Kidney epithelial cell (primary cell): ENCODE measurements around the gene ZNF280D. TPM values are rescaled to one million over a fixed set of nuclear protein-coding genes. Genes with fewer than 3 reads are reported as not detected.

Experiments
- DNase-seq: peaks from one replicate; pipeline ENCODE4 v3.0.0-alpha.2; 2010; ENCODE audit warnings: low read depth
- H3K27me3 ChIP-seq: 2 replicates; pipeline ENCODE4 v1.6.0; 2011; ENCODE audit warnings: low read length; ENCODE audit not compliant: control insufficient read depth, insufficient read depth
- H3K36me3 ChIP-seq: 2 replicates; pipeline ENCODE4 v1.5.1; 2011; ENCODE audit warnings: low read length; ENCODE audit not compliant: control insufficient read depth, insufficient read depth
- H3K4me3 ChIP-seq: 2 replicates; pipeline ENCODE4 v1.5.1; 2011; ENCODE audit warnings: low read depth, mild to moderate bottlenecking, control low read depth, low read length
- total RNA-seq: library from RNA; depleted of rRNA; stranded (reverse); fragments of >200 nt; gene quantifications from 2 replicates; pipeline ENCODE4 v1.2.3, GENCODE V29; 2015
- TF ChIP-seq, protein P1 (sequence below): IDR thresholded peaks from 2 replicates; pipeline ENCODE4 v1.5.1; 2011; ENCODE audit warnings: mild to moderate bottlenecking, moderate library complexity, low read length, control low read depth, inconsistent platforms; ENCODE audit not compliant: insufficient read depth, poor library complexity, severe bottlenecking

ZNF280D gene
- total RNA-seq, 1 donor from 2014 or later = 13.3 TPM

- Histone ChIP-seq H3K27me3 (no peaks in the 10 kb centered on the region), H3K36me3 (no peaks in the 10 kb centered on the region), H3K4me3 (no peak overlapping the region)
- no peak for DNase-seq
- TF ChIP-seq, protein P1, sequence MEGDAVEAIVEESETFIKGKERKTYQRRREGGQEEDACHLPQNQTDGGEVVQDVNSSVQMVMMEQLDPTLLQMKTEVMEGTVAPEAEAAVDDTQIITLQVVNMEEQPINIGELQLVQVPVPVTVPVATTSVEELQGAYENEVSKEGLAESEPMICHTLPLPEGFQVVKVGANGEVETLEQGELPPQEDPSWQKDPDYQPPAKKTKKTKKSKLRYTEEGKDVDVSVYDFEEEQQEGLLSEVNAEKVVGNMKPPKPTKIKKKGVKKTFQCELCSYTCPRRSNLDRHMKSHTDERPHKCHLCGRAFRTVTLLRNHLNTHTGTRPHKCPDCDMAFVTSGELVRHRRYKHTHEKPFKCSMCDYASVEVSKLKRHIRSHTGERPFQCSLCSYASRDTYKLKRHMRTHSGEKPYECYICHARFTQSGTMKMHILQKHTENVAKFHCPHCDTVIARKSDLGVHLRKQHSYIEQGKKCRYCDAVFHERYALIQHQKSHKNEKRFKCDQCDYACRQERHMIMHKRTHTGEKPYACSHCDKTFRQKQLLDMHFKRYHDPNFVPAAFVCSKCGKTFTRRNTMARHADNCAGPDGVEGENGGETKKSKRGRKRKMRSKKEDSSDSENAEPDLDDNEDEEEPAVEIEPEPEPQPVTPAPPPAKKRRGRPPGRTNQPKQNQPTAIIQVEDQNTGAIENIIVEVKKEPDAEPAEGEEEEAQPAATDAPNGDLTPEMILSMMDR = no peak
These were observed 31.9 kb upstream of the ZNF280D start for GRCh38 chr15:56765251-56765650.

GRCh38 chr15:56763141-56763895 is 30.0 kb upstream of the ZNF280D start:
- no peaks in the 10 kb centered on the region for H3K27me3 ChIP-seq
- no peaks in the 10 kb centered on the region for H3K36me3 ChIP-seq
- TF ChIP-seq, protein P1 = no peak
- H3K4me3 ChIP-seq = no peak overlapping the region
- no peak for DNase-seq

GRCh38 chr15:56760186-56760585 is 26.9 kb upstream of the ZNF280D start:
- no peak overlapping the region for H3K4me3 ChIP-seq
- no peak for DNase-seq
- TF ChIP-seq, protein P1 = no peak
- H3K36me3 ChIP-seq = no peaks in the 10 kb centered on the region
- H3K27me3 ChIP-seq = no peaks in the 10 kb centered on the region

GRCh38 chr15:56759450-56759845 is 26.1 kb upstream of the ZNF280D start:
- TF ChIP-seq, protein P1 = no peak
- no peak for DNase-seq
- Histone ChIP-seq H3K36me3 (no peaks in the 10 kb centered on the region), H3K27me3 (no peaks in the 10 kb centered on the region), H3K4me3 (no peak overlapping the region)

GRCh38 chr15:56758770-56759449 is 25.6 kb upstream of the ZNF280D start:
- H3K27me3 ChIP-seq = no peaks in the 10 kb centered on the region
- TF ChIP-seq, protein P1 = no peak
- H3K36me3 ChIP-seq = no peaks in the 10 kb centered on the region
- H3K4me3 ChIP-seq = no peak overlapping the region
- no peak for DNase-seq
